HG03354 (cell line): ENCODE measurements around the gene ADAMTSL2.

ENCODE experiments used
- ATAC-seq: cut with Tn5 transposase; IDR thresholded peaks from one replicate; pipeline ENCODE4 v1.9.1; 2021; ENCODE audit warnings: mild to moderate bottlenecking; ENCODE audit not compliant: unreplicated experiment, poor library complexity, severe bottlenecking

The ADAMTSL2 gene

DNA sequence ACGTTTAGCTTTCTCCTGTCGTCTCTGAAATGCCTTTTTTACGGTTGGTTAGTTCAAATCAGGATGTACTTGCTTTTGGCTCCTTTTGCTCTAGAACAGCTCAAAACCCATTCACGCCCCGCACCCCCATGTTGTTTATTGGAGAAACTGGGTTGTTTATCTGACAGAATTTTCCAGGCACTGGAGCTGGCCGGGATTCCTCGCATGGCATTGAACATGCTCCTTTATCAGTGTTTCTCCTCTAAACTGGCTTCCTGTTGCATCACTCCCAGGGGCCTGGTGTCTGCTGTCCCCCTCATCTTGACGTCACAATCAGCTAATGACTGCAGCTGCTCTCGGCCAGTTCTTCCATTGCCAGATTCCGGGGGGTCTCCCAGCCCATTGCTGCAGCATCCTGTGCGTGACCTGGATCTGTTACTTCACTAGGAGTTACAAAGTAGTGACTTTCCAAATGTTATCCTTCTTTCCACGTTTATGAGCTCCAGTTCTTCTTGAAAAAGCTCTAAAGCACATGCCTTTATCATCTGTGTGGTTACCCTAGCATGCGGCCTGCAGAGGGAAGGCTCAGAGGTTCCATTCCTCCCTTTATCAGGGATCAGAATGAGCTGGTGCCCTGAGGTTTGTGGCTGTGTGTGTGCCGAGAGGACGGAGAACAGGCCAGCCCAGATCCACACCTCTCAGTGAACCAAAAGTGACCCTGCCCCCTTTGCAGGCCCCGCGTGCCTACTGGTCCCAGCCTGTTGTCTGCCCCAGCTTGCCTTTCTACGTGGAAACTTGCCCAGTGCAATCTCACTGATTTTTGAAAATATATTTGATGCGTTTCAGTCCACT is 47.2 kb downstream of the ADAMTSL2 start:
- ATAC-seq = no peak

DNA sequence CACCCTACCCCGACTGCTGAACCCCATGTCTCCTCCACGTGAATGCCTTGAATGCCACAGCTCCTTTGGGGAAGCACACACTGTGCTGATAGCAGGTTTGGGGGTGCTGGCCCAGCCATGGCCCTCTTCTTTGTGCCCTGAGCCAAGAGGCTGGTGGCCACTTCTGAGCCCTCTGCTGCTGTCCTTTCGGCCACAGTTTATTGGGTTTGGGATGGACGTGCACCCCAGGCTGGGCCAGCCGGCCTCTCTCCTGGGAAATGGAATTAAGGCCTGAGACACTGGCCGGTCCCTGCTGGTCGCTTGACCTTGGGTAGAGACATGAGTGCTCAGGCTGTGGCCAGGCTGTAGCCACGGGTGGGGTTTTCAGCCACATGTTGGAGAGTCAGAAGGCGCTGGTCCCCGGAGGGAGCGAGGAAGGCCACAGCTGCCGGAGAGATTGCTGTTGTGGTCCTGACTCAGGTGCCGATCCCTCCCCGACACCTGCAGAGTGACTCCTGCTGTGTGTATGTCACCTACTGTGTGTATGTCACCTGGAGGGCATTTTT is 48.1 kb downstream of the ADAMTSL2 start:
- no peak for ATAC-seq

GRCh38 chr9:133583111-133583510 is 48.6 kb downstream of the ADAMTSL2 start:
- no peak for ATAC-seq

GRCh38 chr9:133583586-133583985 is 49.1 kb downstream of the ADAMTSL2 start:
- ATAC-seq = no peak

DNA sequence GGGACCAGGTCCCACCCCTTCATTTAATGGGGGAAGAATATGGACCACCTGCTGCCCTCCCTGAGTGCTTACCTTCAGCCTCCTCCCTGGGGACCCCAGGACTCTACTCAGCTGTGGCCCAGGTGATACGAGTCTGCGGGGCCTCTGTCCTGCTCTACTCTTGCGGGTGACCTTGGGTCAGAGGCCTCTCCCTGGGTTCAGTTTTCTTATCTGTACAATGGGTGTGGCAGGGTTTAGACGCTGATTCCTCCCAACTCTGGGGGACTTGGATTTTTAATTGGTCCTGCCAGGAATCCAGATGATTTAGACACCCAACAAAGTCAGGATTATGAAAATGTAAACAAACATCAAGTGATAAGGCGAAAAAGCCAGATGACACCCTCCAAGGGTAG is 49.7 kb downstream of the ADAMTSL2 start:
- no peak for ATAC-seq

- no peak for ATAC-seq
Observed at GRCh38 chr9:133584559-133585476, 50.3 kb downstream of the ADAMTSL2 start.

DNA sequence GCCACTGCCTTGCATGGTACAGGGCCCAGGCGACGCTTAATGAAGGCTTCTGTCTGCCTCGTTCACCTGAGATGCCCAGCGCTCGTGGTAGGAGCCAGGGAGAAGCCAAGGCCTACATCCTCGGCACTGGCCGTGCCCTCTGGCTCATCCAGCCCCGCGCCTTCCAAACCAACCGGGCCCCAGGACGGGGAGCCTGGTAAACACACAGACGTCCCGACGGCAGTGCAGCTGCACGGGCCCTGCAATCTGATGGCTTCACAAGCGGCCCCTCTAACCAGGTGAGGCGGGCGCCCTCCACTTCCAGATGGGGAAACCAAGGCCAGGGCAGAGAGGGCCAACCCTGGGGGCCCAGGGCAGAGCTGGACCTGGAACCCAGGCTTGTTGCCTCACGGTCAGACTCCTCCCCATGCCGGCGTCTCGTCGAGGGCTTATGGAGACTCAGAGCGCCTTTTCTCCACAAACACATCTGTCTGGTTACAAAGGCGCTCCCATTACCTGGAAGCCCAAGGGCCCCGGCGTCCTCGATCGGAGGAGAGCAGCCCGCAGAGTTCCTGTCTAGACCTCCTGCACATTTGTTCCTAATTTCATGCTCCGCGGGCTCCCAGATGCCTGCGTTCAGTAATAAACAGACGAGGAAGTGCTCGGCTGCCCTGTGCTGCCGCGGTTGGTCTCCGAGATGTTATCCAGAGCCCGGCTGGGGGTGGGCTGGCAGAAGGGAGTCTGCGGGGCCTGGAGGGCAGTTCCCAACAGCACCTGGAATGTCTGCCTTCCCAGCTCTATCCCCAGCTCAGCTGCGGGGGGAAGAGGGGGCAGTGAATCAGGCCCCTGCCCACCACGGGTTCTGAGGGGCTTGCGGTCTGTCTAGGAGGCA is 51.2 kb downstream of the ADAMTSL2 start:
- no peak for ATAC-seq

GRCh38 chr9:133587051-133587450 is 52.5 kb downstream of the ADAMTSL2 start:
- ATAC-seq = no peak

DNA sequence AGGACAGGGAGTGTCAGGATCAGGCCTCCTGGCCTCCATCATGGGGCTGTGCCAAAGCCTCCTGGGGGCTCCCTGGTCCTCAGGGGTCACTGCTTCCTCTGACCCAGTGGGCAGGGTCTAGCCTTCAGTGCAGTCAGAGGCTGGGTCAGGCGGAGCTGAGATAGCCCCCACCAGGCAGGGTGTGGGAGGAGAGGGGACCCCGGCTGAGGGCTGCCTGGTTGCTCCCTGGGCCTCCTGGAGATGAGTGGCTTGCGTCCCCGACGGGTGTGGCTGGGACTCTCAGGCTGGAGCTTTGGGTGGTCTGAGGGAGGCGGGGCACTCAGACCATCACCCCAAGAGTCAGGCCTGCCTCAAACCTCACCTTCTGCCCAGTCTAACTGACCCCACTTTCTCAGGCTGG is 53.0 kb downstream of the ADAMTSL2 start:
- ATAC-seq = no peak

GRCh38 chr9:133589454-133590227 is 55.1 kb downstream of the ADAMTSL2 start:
- ATAC-seq = no peak

- ATAC-seq = no peak
Observed at GRCh38 chr9:133590231-133590855, 55.8 kb downstream of the ADAMTSL2 start.

DNA sequence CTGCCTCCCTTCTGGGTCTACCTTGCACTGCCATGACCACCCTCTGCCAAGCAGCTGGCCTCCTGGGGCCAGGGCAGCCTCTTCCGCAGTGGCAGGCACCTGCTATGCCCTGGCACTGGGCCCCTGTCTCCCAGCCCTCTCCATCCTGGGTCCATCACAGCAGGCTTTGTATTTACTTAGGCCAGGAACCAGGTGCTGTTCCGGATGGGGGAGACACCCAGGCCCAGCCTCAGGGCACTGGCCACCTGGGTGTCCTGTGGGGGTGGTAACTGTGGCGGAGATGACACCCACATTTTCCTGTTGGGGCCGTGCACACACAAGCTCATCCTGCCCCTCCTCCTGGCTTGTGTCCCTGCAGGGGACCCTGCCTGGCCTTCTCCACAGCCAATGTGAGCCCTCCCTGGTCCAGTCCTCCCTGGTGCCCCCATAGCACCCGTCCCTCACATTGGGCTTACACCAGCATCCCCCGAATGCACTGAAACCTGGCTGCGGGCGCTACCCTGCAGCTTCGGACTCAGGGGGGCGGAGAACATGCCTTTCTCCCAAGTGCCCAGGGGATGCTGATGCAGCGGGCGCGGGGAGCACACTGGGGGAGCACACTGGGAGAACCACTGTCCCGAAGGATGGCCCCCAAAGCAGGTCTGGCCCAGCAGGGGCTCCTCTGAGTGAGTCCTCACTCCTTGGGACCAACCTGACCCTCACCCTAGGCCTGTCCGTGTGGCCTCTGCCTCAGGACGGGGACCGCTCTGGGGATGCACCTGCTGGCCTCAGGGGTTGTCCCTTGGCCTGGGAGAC is 56.8 kb downstream of the ADAMTSL2 start:
- ATAC-seq = no peak

- ATAC-seq = no peak
Observed at GRCh38 chr9:133591985-133592384, 57.5 kb downstream of the ADAMTSL2 start.

GRCh38 chr9:133592731-133593409 is 58.4 kb downstream of the ADAMTSL2 start:
- no peak for ATAC-seq

DNA sequence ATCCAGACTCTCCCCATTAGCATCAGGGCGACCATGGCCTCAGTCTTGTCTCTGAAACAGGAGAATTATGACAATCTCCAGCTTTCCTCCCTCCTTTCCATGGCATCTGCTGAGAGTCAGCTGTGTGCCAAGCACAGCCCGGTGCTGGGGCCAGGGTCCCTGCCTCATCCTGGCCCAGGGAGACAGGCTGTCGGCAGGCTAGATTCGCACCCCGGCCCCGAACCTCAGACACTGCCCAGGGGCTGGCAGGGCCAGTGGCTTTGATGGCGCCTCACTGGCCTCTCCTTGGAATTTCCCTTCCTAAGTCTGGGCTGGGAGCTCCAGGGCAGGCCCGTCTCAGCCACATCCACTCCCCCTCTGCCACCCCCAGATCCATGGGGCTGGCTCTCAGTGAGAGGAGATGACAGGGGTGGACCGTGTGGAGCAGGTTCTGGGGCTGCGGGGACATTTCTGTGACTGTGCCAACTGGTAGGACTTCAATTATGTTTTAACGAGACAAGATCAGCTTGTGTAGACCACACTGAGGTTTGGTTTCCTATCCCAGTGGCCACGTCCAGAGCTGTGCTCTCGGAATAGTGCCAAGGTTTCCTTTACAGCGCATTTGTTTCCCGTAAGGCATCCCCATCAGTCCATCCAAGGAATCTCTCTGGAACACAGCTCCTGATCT is 59.2 kb downstream of the ADAMTSL2 start:
- ATAC-seq = no peak

DNA sequence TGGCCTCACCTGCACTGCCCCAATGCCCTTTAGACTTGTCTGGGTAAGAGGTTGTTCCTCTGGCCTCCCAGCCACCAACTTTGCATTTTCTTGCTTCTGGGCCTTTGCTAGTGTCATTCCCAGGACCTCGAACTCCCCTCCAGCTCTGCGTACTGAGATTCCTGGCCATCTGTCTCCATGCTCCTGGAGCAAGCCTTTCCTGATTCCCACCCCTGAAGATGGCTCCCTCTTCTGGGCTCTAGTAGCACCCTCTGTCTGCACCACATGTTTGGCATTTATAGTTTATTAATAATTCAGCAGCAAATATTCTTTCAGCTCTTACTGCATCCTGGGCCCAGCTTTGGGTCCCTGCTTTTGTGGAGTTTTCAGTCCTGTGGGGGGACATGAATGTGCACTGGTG is 59.8 kb downstream of the ADAMTSL2 start:
- ATAC-seq = no peak

GRCh38 chr9:133595910-133596309 is 61.4 kb downstream of the ADAMTSL2 start:
- ATAC-seq = no peak
